ENCODE data around the gene SEC63. TPM values are rescaled to one million over a fixed set of nuclear protein-coding genes. Genes with fewer than 3 reads are reported as not detected.
"Not testable (repeated sequence)": the region's sequence is repeated elsewhere in the genome, so short reads cannot be mapped to it uniquely, and the experiment has no call there.

Gene SEC63
- polyA plus RNA-seq, 1 of the 3 experiments (the other 2 are of a cell fraction), result 13.2 TPM

DNA sequence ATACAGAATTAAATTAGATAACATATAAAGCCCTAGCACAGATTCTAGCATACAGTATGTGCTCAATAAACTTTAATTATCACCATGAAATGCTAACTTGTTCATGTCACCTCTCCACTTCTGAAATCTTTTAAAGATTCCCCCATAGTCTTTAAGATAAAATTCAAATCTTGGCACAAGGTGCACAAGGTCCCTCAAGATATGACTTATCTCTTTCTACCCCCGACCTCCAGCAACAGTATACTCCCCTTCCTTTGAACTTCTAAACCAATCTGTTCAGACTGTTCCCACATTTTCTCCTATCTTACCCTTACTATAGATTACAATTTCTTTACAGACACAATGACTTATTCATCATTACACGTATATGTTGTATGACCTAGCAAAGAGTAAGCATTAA is 29.0 kb downstream of the SEC63 start:
- TF ChIP-seq TEAD4 (IDR thresholded peaks at IDR 0.05; ENCODE audit: borderline replicate concordance, insufficient read depth), result no peak
- no peak overlapping the region for H3K4me2 ChIP-seq
- no peaks in the 10 kb centered on the region for H3F3A ChIP-seq (replicated peaks; ENCODE audit: insufficient read depth)
- no peak overlapping the region for H2AFZ ChIP-seq (ENCODE audit: low read depth)
- no peaks in the 10 kb centered on the region; the same call in 1 of the 2 replicates for H3K9me2 ChIP-seq
- no peak overlapping the region for H3K27ac ChIP-seq (ENCODE audit: low read depth in 2 of 2, low read length in 1 of 2)
- H3K36me3 ChIP-seq (replicated peaks in 1 of 2; ENCODE audit: control insufficient read depth in 1 of 2, insufficient read depth in 2 of 2, low read length in 1 of 2), result peaks cover 22 to 30% of the 10 kb centered on the region in 2 experiments
- CTCF ChIA-PET, result no interaction called here
- H3K27me3 ChIP-seq (ENCODE audit: insufficient read depth), result no peaks in the 10 kb centered on the region
- no peak overlapping the region for H3K9ac ChIP-seq
- no peak for DNase-seq
- 97% methylated on average over 2 of the region's 2 CpGs for WGBS (ENCODE audit: low lambda C conversion rate)
- peaks cover 31% of the 10 kb centered on the region for H4K20me1 ChIP-seq (ENCODE audit: insufficient read depth)
- POLR2A ChIA-PET, result no interaction called here
- H3K4me1 ChIP-seq (ENCODE audit: control insufficient read depth in 1 of 2, insufficient read depth in 2 of 2, low read depth in 1 of 2, low read length in 1 of 2), result no peaks in the 10 kb centered on the region
- H3K79me2 ChIP-seq (ENCODE audit: insufficient read depth), result peaks cover 91% of the 10 kb centered on the region
- no peaks in the 10 kb centered on the region for H3K9me3 ChIP-seq
- H3K4me3 ChIP-seq (ENCODE audit: low read depth in 2 of 2, low read length in 1 of 2), result no peak overlapping the region

DNA sequence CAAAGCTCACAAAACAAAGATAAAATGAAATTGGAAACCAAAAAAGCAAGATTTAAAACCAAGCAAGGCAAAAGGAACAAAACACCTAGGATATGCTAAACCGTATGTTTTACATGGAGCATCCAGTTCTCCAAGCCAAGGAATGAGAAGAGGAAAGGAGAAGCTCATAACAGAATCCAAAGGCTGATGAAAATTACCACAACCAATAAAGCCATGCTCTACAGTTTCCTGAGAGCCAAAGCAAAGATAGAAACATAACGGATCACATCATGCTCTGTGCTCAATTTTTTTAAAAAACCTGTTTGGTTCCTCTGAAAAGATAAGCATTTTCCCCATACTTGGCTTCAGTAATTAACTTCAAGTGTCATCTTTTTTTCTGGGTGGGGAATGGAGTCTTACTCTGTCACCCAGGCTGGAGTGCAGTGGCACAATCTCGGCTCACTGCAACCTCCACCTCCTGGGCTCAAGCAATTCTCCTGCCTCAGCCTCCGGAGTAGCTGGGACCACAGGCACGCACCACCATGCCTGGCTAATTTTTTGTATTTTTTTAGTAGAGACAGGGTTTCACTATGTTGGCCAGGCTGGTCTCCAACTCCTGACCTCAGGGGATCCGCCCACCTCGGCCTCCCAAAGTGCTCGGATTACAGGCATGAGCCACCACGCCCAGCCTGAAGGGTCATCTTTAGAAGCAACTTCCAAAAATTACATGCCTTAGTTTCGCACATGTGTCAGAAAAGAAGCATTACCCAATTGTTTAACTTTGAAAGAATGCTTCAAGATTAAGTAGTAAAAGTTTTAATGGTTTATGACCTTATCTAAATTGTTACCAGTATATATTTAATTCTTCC is 31.1 kb downstream of the SEC63 start:
- CTCF ChIA-PET, result interaction anchor here (0.7 kb wide), 1 partner anchor 36 kb away, joined by 3 read pairs; no protein-coding TSS in a partner anchor
- DNase-seq; POLR2A ChIA-PET; H3K4me1 ChIP-seq (ENCODE audit: control insufficient read depth in 1 of 2, insufficient read depth in 2 of 2, low read depth in 1 of 2, low read length in 1 of 2); H3F3A ChIP-seq (replicated peaks; ENCODE audit: insufficient read depth); H3K9ac ChIP-seq; H3K27ac ChIP-seq (ENCODE audit: low read depth in 2 of 2, low read length in 1 of 2); H3K9me2 ChIP-seq; H3K27me3 ChIP-seq (ENCODE audit: insufficient read depth); H3K4me3 ChIP-seq (ENCODE audit: low read depth in 2 of 2, low read length in 1 of 2); H3K4me2 ChIP-seq; H3K9me3 ChIP-seq; H2AFZ ChIP-seq (ENCODE audit: low read depth): not testable (repeated sequence)
- Histone ChIP-seq H3K36me3 (replicated peaks in 1 of 2; ENCODE audit: control insufficient read depth in 1 of 2, insufficient read depth in 2 of 2, low read length in 1 of 2) (peaks cover 22 to 38% of the 10 kb centered on the region in 2 experiments), H3K79me2 (ENCODE audit: insufficient read depth) (peaks cover 87% of the 10 kb centered on the region), H4K20me1 (ENCODE audit: insufficient read depth) (peaks cover 25% of the 10 kb centered on the region)
- WGBS (ENCODE audit: low lambda C conversion rate), result 85% methylated on average over 10 of the region's 10 CpGs

DNA sequence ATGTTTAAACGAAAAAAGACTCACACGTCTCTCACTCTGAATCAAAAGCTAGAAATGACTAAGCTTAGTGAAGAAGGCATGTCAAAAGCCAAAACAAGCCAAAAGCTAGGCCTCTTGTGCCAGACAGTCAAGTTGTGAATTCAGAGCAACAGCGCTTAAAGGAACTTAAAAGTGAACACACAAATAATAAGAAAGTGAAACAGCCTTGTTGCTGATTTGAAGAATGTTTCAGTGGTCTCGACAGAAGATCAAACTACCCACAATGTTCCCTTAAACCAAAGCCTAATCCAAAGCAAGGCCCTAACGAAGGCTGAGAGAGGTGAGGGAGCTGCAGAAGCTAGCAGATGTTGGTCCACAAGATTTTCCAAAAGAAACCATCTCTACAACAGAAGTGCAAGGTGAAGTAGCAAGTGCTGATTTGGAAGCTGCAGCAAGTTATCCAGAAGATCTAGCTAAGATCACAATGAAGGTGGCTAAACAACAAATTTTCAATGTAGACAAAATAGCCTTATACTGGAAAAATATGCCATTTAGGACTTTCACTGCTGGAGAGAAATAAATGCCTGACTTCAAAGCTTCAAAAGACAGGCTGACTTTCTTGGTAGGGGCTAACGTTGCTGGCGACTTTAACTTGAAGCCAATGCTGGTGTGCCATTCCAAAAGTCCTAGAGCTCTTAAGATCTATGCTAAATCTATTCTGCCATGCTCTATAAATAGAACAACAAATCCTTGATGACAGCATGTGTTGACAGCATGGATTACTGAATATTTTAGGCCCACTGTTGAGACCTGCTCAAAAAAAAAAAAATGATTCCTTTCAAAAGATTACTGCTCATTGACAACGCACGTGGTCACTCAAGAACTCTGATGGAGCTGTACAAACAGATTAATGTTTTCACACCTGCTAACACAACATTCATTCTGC is 40.3 kb downstream of the SEC63 start:
- 96% methylated on average over 9 of the region's 9 CpGs for WGBS (ENCODE audit: low lambda C conversion rate)
- peaks cover 9% of the 10 kb centered on the region; the same call in 1 of the 2 replicates for H3K9me3 ChIP-seq
- H3K4me3 ChIP-seq (ENCODE audit: low read depth in 2 of 2, low read length in 1 of 2), result peak overlapping the region in 1 of 2 experiments; percentile 5; a peak in 1 of 4 replicates
- H3K4me1 ChIP-seq (ENCODE audit: control insufficient read depth in 1 of 2, insufficient read depth in 2 of 2, low read depth in 1 of 2, low read length in 1 of 2), result no peaks in the 10 kb centered on the region
- no peak overlapping the region for H2AFZ ChIP-seq (ENCODE audit: low read depth)
- no peaks in the 10 kb centered on the region for H3K27me3 ChIP-seq (ENCODE audit: insufficient read depth)
- H3K9ac ChIP-seq, result no peak overlapping the region
- H3K36me3 ChIP-seq (replicated peaks in 1 of 2; ENCODE audit: control insufficient read depth in 1 of 2, insufficient read depth in 2 of 2, low read length in 1 of 2), result peaks cover 35 to 70% of the 10 kb centered on the region in 2 experiments
- H3K4me2 ChIP-seq, result no peak overlapping the region
- H4K20me1 ChIP-seq (ENCODE audit: insufficient read depth), result no peaks in the 10 kb centered on the region
- H3K9me2 ChIP-seq, result no peaks in the 10 kb centered on the region
- no peaks in the 10 kb centered on the region for H3F3A ChIP-seq (replicated peaks; ENCODE audit: insufficient read depth)
- POLR2A ChIA-PET, result no interaction called here
- peaks cover 20% of the 10 kb centered on the region; the same call in 1 of the 2 replicates for H3K79me2 ChIP-seq (ENCODE audit: insufficient read depth)
- DNase-seq, result no peak
- TF ChIP-seq FOXM1 (IDR thresholded peaks at IDR 0.05; ENCODE audit: low read depth), result no peak
- no peak for TF ChIP-seq YY1 (IDR thresholded peaks at IDR 0.05; ENCODE audit: low read depth)
- TF ChIP-seq MEF2A (IDR thresholded peaks at IDR 0.05; ENCODE audit: borderline replicate concordance, low read depth), result no peak
- TF ChIP-seq SMC3 (IDR thresholded peaks at IDR 0.05; ENCODE audit: low read depth, low read length), result no peak
- no peak for TF ChIP-seq GATA2 (CRISPR knock-in tag; IDR thresholded peaks at IDR 0.05)
- TF ChIP-seq, protein P1, sequence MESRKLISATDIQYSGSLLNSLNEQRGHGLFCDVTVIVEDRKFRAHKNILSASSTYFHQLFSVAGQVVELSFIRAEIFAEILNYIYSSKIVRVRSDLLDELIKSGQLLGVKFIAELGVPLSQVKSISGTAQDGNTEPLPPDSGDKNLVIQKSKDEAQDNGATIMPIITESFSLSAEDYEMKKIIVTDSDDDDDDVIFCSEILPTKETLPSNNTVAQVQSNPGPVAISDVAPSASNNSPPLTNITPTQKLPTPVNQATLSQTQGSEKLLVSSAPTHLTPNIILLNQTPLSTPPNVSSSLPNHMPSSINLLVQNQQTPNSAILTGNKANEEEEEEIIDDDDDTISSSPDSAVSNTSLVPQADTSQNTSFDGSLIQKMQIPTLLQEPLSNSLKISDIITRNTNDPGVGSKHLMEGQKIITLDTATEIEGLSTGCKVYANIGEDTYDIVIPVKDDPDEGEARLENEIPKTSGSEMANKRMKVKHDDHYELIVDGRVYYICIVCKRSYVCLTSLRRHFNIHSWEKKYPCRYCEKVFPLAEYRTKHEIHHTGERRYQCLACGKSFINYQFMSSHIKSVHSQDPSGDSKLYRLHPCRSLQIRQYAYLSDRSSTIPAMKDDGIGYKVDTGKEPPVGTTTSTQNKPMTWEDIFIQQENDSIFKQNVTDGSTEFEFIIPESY (IDR thresholded peaks at IDR 0.05; ENCODE audit: borderline replicate concordance, low read depth), result no peak
- TF ChIP-seq RAD21 (IDR thresholded peaks at IDR 0.05; ENCODE audit: low read length), result no peak
- TF ChIP-seq, protein P2, sequence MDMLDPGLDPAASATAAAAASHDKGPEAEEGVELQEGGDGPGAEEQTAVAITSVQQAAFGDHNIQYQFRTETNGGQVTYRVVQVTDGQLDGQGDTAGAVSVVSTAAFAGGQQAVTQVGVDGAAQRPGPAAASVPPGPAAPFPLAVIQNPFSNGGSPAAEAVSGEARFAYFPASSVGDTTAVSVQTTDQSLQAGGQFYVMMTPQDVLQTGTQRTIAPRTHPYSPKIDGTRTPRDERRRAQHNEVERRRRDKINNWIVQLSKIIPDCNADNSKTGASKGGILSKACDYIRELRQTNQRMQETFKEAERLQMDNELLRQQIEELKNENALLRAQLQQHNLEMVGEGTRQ (IDR thresholded peaks at IDR 0.05; ENCODE audit: borderline replicate concordance, low read depth, low read length), result no peak
- TF ChIP-seq RXRA (IDR thresholded peaks at IDR 0.05; ENCODE audit: borderline replicate concordance, low read depth), result no peak
- no peak for TF ChIP-seq EZH2phosphoT487 (IDR thresholded peaks at IDR 0.05; ENCODE audit: borderline replicate concordance, low read depth)
- TF ChIP-seq GABPA (IDR thresholded peaks at IDR 0.05; ENCODE audit: low read depth), result no peak
- CTCF ChIA-PET, result interaction anchor here (1.2 to 1.3 kb wide), 2 partner anchors 14 to 119 kb away, joined by 3 read pairs; no protein-coding TSS in a partner anchor
- H3K27ac ChIP-seq (ENCODE audit: low read depth in 2 of 2, low read length in 1 of 2), result no peak overlapping the region

Measured in SK-N-SH (cell line).